Erythroblast (primary cell): ENCODE results near the gene ZP1.

ENCODE experiments used
- GATA1 ChIP-seq: IDR thresholded peaks from 2 replicates; pipeline ENCODE4 v1.6.1; 2011; ENCODE audit warnings: low read depth, mild to moderate bottlenecking, control low read depth, low read length, moderate library complexity
- POLR2A ChIP-seq: IDR thresholded peaks from 2 replicates; pipeline ENCODE4 v1.6.1; 2011; ENCODE audit warnings: mild to moderate bottlenecking, low read length

- TF ChIP-seq POLR2A (no peak), GATA1 (no peak)
These were observed 47.4 kb downstream of the ZP1 start for GRCh38 chr11:60914633-60915247.
